ENCODE results near the gene ADGRV1.
A peak's percentile ranks its signal among the peaks of the same experiment; 100 is the strongest.

The ADGRV1 gene, protein sequence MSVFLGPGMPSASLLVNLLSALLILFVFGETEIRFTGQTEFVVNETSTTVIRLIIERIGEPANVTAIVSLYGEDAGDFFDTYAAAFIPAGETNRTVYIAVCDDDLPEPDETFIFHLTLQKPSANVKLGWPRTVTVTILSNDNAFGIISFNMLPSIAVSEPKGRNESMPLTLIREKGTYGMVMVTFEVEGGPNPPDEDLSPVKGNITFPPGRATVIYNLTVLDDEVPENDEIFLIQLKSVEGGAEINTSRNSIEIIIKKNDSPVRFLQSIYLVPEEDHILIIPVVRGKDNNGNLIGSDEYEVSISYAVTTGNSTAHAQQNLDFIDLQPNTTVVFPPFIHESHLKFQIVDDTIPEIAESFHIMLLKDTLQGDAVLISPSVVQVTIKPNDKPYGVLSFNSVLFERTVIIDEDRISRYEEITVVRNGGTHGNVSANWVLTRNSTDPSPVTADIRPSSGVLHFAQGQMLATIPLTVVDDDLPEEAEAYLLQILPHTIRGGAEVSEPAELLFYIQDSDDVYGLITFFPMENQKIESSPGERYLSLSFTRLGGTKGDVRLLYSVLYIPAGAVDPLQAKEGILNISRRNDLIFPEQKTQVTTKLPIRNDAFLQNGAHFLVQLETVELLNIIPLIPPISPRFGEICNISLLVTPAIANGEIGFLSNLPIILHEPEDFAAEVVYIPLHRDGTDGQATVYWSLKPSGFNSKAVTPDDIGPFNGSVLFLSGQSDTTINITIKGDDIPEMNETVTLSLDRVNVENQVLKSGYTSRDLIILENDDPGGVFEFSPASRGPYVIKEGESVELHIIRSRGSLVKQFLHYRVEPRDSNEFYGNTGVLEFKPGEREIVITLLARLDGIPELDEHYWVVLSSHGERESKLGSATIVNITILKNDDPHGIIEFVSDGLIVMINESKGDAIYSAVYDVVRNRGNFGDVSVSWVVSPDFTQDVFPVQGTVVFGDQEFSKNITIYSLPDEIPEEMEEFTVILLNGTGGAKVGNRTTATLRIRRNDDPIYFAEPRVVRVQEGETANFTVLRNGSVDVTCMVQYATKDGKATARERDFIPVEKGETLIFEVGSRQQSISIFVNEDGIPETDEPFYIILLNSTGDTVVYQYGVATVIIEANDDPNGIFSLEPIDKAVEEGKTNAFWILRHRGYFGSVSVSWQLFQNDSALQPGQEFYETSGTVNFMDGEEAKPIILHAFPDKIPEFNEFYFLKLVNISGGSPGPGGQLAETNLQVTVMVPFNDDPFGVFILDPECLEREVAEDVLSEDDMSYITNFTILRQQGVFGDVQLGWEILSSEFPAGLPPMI (N-terminal part only)
- total RNA-seq = 0.97 to 1.3 (median 1.0) reads per million in 3 donors

DNA sequence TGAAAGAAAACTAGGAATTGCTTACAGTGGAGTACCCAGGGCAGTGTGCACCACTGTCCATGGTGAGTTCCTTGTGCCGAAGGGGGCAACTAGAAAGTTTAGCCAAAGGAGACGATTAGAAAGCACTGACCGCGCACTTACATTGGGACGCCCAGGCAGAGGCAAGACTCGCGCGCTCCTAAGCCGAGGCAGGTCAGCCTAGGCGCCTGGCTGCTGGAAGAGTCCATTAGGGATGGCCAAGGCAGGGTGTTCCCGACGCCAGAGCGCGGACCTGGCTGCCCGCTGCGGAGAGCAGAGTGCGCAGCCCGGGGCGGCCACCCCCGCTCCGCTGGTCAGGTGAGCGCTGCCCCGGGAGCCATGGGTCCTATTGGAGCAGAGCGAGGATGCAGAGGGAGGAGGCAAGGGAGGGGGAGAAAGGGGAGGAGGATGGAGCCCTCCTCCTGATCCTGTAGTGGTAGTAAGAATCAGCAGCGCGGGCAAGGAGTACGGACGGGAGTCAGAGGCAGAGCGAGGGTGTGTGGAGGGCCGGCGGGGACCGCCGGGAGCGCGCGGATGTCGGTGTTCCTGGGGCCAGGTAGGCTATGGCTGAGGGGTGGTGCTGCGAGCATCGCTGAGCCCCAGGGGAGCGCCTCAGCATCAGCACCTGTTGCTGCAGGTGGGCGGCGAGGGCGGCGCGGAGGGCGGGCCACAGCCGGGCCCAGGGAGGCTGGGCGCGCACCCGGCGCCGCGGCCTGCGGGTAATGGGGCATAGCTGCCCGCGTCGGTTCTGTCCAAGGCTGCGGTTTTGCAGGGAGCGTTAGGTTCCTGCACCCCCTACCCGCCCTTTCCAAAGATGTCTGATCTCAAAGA is at the start of gene ADGRV1:
ADGRV1 (plus strand) TSS at position 454 of the 849 bp plus-strand sequence; CDS start at position 553, 99 bp downstream.
- H3K4me1 ChIP-seq (ENCODE audit: control insufficient read depth, insufficient read depth, low read length, poor library complexity, severe bottlenecking) = no peaks in the 10 kb centered on the region
- no peaks in the 10 kb centered on the region for H3K36me3 ChIP-seq (ENCODE audit: control insufficient read depth, insufficient read depth, low read length)
- H3K9me3 ChIP-seq (ENCODE audit: control insufficient read depth, low read length) = no peaks in the 10 kb centered on the region
- DNase-seq = no peak
- no peak within 1 kb of the TSS for H3K27ac ChIP-seq (ENCODE audit: insufficient read depth, low read length, poor library complexity, severe bottlenecking)
- H3K27me3 ChIP-seq (replicated peaks; ENCODE audit: control insufficient read depth, insufficient read depth, low read length, poor library complexity, severe bottlenecking) = peaks cover 7% of the 10 kb centered on the region
- H3K4me3 ChIP-seq (ENCODE audit: insufficient read depth, low read depth, low read length, poor library complexity, severe bottlenecking) = no peak within 1 kb of the TSS

DNA sequence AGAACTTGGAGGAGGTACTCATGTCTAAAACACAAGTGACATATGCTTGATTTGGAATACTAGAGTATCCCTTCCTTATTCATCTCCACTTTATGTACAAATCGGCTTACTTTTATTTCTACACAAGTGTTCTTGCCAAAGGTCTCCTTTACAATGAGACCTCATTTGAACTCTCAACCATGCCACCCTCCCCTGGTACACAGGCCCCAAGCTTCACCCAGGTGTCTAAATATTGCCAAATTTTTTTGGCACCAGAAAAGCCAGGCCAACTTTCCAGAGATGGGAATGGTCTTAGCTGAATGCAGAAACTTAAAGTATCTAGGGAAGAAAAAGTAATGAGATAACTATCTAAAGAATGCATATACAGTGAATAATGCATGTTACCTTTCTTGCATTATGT is 48.2 kb upstream of the ADGRV1 start:
- H3K27me3 ChIP-seq (replicated peaks; ENCODE audit: control insufficient read depth, insufficient read depth, low read length, poor library complexity, severe bottlenecking) = no peaks in the 10 kb centered on the region
- no peak overlapping the region for H3K4me3 ChIP-seq (ENCODE audit: insufficient read depth, low read depth, low read length, poor library complexity, severe bottlenecking)
- no peaks in the 10 kb centered on the region for H3K9me3 ChIP-seq (ENCODE audit: control insufficient read depth, low read length)
- H3K27ac ChIP-seq (ENCODE audit: insufficient read depth, low read length, poor library complexity, severe bottlenecking) = no peak overlapping the region
- no peaks in the 10 kb centered on the region for H3K36me3 ChIP-seq (ENCODE audit: control insufficient read depth, insufficient read depth, low read length)
- no peaks in the 10 kb centered on the region for H3K4me1 ChIP-seq (ENCODE audit: control insufficient read depth, insufficient read depth, low read length, poor library complexity, severe bottlenecking)
- DNase-seq = no peak

DNA sequence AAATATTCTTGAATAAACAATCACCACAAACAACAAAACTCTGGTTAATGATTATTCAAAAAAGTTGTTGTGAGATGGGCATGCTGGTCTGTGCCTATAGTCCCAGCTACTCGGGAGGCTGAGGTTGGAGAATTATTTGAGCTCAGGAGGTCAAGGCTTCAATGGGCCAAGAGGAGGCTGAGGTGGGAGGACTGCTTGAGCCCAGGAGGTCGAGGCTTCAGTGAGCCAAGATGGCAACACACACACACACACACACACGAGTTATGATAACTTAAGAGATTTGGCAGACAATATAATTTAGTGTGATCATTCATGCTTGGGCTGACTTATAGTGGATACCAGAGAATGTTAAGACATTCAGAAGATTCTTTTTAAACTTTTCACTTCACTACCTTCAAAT is 44.1 kb upstream of the ADGRV1 start:
- Histone ChIP-seq H3K9me3 (ENCODE audit: control insufficient read depth, low read length) (no peaks in the 10 kb centered on the region), H3K4me1 (ENCODE audit: control insufficient read depth, insufficient read depth, low read length, poor library complexity, severe bottlenecking) (no peaks in the 10 kb centered on the region), H3K27me3 (replicated peaks; ENCODE audit: control insufficient read depth, insufficient read depth, low read length, poor library complexity, severe bottlenecking) (no peaks in the 10 kb centered on the region), H3K36me3 (ENCODE audit: control insufficient read depth, insufficient read depth, low read length) (no peaks in the 10 kb centered on the region), H3K4me3 (ENCODE audit: insufficient read depth, low read depth, low read length, poor library complexity, severe bottlenecking) (no peak overlapping the region), H3K27ac (ENCODE audit: insufficient read depth, low read length, poor library complexity, severe bottlenecking) (no peak overlapping the region)
- no peak for DNase-seq

DNA sequence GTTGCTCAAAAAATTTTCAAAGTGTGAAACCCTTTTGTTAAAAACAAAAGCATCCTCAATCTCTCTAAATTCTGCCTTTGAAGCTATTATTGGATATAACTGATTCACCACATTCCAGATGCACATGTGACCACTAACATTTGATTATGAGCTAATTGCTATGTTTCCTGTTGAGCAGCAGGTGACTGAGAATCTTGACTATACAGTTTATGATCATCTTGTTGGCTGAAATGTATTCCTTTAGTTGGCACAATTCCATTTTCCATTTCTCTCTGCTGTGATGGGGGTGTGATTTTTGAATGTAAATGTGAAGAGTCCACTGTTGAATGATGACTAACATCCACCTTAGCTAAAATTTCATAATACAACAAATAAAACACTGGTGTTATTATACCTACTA is 39.9 kb upstream of the ADGRV1 start:
- no peak for DNase-seq

DNA sequence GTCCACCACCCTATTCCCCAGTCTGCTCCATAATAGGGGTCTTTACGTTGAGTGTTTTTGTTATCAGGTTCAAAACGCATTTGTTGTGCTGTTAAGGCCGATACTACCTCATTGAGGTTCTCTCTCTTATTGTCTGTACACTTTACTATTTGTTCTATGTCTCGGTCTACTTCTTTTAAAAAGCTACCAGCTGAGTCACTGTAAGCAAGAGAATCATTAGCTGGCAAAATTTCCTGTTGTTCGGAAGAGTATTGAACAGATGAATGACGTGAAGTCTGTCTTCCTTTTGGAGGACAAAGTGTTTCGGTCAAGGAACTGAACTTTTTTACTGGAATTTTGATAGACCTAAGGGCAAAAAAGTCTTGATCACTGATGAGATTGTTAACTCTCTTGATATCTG is 39.5 kb upstream of the ADGRV1 start:
- DNase-seq = no peak
- Histone ChIP-seq H3K4me3 (ENCODE audit: insufficient read depth, low read depth, low read length, poor library complexity, severe bottlenecking) (no peak overlapping the region), H3K9me3 (ENCODE audit: control insufficient read depth, low read length) (no peaks in the 10 kb centered on the region), H3K4me1 (ENCODE audit: control insufficient read depth, insufficient read depth, low read length, poor library complexity, severe bottlenecking) (no peaks in the 10 kb centered on the region), H3K27me3 (replicated peaks; ENCODE audit: control insufficient read depth, insufficient read depth, low read length, poor library complexity, severe bottlenecking) (no peaks in the 10 kb centered on the region), H3K27ac (ENCODE audit: insufficient read depth, low read length, poor library complexity, severe bottlenecking) (no peak overlapping the region), H3K36me3 (ENCODE audit: control insufficient read depth, insufficient read depth, low read length) (peaks cover 9% of the 10 kb centered on the region)

More for the DNA sequence above, 39.9 kb upstream of the ADGRV1 start:
- Histone ChIP-seq H3K9me3 (ENCODE audit: control insufficient read depth, low read length) (no peaks in the 10 kb centered on the region), H3K4me1 (ENCODE audit: control insufficient read depth, insufficient read depth, low read length, poor library complexity, severe bottlenecking) (no peaks in the 10 kb centered on the region), H3K4me3 (ENCODE audit: insufficient read depth, low read depth, low read length, poor library complexity, severe bottlenecking) (no peak overlapping the region), H3K36me3 (ENCODE audit: control insufficient read depth, insufficient read depth, low read length) (peaks cover 9% of the 10 kb centered on the region), H3K27me3 (replicated peaks; ENCODE audit: control insufficient read depth, insufficient read depth, low read length, poor library complexity, severe bottlenecking) (no peaks in the 10 kb centered on the region), H3K27ac (ENCODE audit: insufficient read depth, low read length, poor library complexity, severe bottlenecking) (no peak overlapping the region)

DNA sequence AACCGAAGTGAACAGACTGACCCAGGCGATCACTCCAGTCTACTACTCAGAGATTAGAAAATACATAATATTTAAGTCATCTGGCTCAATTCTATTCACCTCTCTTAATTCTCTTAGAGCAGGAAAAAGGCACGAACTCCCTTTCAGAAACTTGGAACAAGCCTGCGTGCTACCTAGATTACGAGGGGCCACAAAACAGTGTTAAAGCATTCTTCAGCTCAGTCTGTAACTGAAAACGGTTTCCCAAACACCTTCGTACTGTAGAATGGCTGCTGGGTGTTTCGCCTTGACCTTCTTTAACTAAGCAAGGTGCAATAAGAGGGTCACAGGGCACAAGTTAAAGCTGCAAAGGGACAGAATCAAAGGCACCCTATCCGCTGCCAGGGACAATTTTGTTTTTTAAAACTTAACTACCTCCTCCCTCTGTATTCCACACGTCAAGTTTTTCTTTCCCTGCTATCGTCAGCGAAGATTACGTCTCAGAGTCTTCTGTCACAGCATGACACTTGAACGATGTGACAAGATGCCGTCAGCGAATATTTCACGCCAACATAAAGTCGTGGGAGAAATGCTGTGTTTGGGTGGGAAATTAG is 29.9 kb upstream of the ADGRV1 start:
- H3K9me3 ChIP-seq (ENCODE audit: control insufficient read depth, low read length) = no peaks in the 10 kb centered on the region
- H3K4me1 ChIP-seq (ENCODE audit: control insufficient read depth, insufficient read depth, low read length, poor library complexity, severe bottlenecking) = peaks cover 5% of the 10 kb centered on the region
- H3K4me3 ChIP-seq (ENCODE audit: insufficient read depth, low read depth, low read length, poor library complexity, severe bottlenecking) = peak overlapping the region; percentile 96
- no peaks in the 10 kb centered on the region for H3K36me3 ChIP-seq (ENCODE audit: control insufficient read depth, insufficient read depth, low read length)
- no peaks in the 10 kb centered on the region for H3K27me3 ChIP-seq (replicated peaks; ENCODE audit: control insufficient read depth, insufficient read depth, low read length, poor library complexity, severe bottlenecking)
- DNase-seq = peak in 1 of 3 donors; percentile 19
- H3K27ac ChIP-seq (ENCODE audit: insufficient read depth, low read length, poor library complexity, severe bottlenecking) = peak overlapping the region; percentile 95

DNA sequence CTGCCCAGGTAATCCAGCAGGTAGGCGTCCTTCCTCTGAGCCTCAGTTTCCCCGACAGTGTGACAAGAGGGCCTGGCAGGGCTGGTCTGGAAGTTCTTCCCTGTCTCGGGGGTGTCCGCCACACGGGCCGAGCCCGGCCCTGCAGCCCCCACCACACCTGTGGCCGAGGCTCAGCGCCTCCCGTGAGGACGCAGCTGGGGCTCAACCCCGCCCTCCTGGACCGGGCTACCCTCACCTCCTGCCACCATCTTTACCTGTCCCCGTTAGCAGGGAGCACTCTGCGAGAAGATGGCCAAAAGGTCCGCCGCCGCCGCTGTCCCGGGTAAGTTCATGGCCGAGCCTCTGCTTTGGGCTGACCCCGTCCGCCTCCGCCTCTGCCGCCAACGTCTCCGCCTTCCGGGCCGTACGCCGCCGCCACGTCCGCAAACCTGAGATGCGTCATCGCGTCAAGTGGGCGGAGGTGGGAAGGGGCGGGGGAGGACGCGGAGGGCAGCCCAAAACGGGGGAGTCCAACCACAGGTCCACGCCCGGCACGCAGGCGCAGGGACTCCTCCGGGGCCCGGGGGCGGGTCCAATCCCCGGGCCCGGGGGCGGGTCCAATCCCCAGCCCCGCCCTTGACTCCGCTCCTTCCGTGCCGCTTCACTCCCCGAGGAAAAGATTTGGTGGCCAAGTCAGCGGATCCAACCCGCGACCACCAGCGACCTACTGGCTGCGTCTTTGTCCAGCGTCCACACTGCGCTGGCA is 29.2 kb upstream of the ADGRV1 start, which contains the start of gene LYSMD3:
LYSMD3 (minus strand) TSS at position 391 of the 745 bp plus-strand sequence. CDS start 4,295 bp downstream, outside the sequence.
- Histone ChIP-seq H3K9me3 (ENCODE audit: control insufficient read depth, low read length) (no peaks in the 10 kb centered on the region), H3K4me1 (ENCODE audit: control insufficient read depth, insufficient read depth, low read length, poor library complexity, severe bottlenecking) (peaks cover 5% of the 10 kb centered on the region), H3K27me3 (replicated peaks; ENCODE audit: control insufficient read depth, insufficient read depth, low read length, poor library complexity, severe bottlenecking) (no peaks in the 10 kb centered on the region), H3K27ac (ENCODE audit: insufficient read depth, low read length, poor library complexity, severe bottlenecking) (peak within 1 kb of the TSS; percentile 95), H3K36me3 (ENCODE audit: control insufficient read depth, insufficient read depth, low read length) (no peaks in the 10 kb centered on the region), H3K4me3 (ENCODE audit: insufficient read depth, low read depth, low read length, poor library complexity, severe bottlenecking) (peak within 1 kb of the TSS; percentile 96)
- DNase-seq = peak; percentile 95

DNA sequence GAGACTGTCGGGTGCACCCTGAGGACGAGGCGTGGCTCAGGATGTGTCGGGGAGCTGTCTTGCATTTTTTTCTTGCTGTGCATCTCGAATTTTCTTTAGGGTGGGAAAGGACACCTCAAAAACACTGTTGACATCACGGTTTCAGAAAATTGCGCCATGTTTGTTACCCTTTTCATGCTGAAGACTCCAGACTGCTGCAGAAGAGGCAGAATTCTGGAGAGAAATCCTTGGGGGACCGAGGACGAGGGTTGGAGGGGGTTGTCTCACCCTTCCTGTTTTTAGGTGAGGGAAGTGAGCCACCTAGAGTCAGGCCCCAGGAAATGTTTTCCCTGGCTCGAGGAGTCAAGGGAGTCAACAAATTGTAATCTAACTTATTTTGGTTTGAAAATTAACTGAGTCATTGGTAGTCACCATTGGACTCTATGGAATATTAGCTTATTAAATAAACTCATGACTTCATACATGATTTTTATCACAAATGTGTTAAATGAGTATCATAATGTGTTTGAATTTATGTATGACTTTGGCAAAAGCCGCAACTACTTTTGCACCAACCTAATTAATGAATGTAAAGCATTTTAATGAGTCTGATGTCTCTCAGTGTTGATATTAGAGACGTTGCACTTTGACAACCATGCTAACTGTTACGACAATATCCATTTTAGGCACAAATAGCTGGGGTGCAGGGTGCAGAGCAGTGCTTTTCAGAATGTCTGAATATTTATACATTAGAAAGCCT is 28.5 kb upstream of the ADGRV1 start:
- H3K36me3 ChIP-seq (ENCODE audit: control insufficient read depth, insufficient read depth, low read length) = no peaks in the 10 kb centered on the region
- peak overlapping the region; percentile 95 for H3K27ac ChIP-seq (ENCODE audit: insufficient read depth, low read length, poor library complexity, severe bottlenecking)
- H3K27me3 ChIP-seq (replicated peaks; ENCODE audit: control insufficient read depth, insufficient read depth, low read length, poor library complexity, severe bottlenecking) = no peaks in the 10 kb centered on the region
- H3K9me3 ChIP-seq (ENCODE audit: control insufficient read depth, low read length) = no peaks in the 10 kb centered on the region
- peak overlapping the region; percentile 96 for H3K4me3 ChIP-seq (ENCODE audit: insufficient read depth, low read depth, low read length, poor library complexity, severe bottlenecking)
- peaks cover 5% of the 10 kb centered on the region for H3K4me1 ChIP-seq (ENCODE audit: control insufficient read depth, insufficient read depth, low read length, poor library complexity, severe bottlenecking)
- DNase-seq = peak in 2 of 3 donors; percentile 19 to 46
